ENCODE measurements around the gene PNMA8C.
"Not testable (repeated sequence)": the region's sequence is repeated elsewhere in the genome, so short reads cannot be mapped to it uniquely, and the experiment has no call there.

The PNMA8C gene

DNA sequence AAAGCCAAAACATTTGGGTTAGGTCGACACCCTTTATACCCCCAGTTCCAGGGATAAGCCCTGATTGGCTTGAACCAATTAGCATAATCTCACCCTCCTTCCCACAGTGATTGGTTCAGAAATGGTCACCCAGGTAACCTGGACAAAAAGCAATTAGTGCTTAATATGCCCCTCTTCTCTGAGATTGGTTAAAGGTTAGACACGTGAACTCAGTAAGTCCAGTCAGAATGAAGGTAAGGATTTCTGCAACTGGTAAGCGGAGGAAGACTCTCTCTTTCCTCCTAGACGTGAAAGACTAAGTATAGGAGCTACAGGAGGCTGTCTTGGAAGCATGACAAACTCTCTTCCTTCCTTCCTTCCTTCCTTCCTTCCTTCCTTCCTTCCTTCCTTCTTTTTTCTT, 1.3 kb upstream of the PNMA8C start:
- no peaks in the 10 kb centered on the region for H3K36me3 Mint-ChIP-seq
- H3K9me3 Mint-ChIP-seq (ENCODE audit: low read depth), result no peaks in the 10 kb centered on the region
- H3K4me3 Mint-ChIP-seq, result peak overlapping the region; percentile 7
- H3K4me1 Mint-ChIP-seq (ENCODE audit: low read depth), result peaks cover 23% of the 10 kb centered on the region
- no peak overlapping the region for H3K27ac Mint-ChIP-seq
- H3K27me3 Mint-ChIP-seq, result peaks cover 47% of the 10 kb centered on the region

DNA sequence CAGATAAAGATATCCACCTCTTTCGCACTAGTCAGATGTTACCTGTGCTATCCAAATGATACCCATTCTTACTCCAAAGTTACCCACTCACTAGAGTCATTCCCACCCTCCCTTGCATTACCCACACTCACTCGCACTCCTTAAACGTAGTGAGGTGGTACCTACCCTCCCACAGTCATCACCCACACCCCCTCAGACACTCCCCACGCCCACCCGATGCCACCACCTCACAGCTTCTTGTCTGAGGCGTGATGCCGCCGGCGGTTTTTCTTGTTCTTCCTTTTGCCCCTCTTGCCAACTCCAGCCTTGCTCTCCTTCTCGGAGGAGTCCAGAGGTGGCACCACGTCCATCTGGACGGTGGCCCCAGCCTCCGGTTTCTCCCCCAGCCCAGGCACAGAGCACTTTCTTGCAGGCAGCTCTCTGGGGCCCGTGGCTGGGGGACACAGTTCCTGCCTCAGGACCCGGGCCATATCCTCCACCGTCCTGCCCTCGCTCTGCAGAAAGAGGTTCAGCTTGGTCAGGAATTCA, 1.2 kb downstream of the PNMA8C start:
- Mint-ChIP-seq H3K36me3 (no peaks in the 10 kb centered on the region), H3K9me3 (ENCODE audit: low read depth) (no peaks in the 10 kb centered on the region), H3K4me1 (ENCODE audit: low read depth) (peaks cover 23% of the 10 kb centered on the region)

DNA sequence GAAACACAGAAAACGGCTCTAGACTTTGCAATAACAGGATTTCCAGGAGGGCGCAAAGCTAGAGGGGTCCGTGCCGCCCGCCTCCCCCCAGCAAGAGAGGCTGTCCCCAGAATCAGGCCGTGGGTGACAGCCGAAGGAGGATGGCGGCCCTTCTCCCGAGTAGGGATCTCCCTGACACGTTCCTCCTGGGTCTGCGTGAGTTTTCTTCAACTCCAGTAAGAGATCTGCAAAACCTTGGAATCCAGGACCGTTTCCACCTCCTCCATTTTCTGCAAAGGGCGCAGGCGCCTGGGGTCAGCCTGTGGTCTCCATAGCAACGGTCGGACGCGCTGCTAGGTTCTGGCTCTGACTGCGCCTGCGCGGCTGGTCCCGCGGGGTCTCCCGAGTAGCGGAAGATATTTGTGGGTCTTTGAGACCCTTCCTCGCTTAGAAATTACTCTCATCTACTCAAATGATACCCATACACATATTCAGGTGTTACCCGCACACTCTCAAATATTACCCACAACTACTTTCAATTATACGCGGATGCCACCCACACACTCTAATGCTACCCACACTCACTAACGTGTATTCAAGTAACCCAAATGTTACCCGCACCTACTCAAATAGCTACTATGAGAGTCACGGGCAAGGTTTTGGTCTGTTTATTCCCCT, 2.1 kb downstream of the PNMA8C start:
- Mint-ChIP-seq H3K4me3 (peak overlapping the region; percentile 61), H3K9me3 (ENCODE audit: low read depth) (no peaks in the 10 kb centered on the region), H3K27me3 (peaks cover 47% of the 10 kb centered on the region), H3K4me1 (ENCODE audit: low read depth) (peaks cover 23% of the 10 kb centered on the region), H3K36me3 (no peaks in the 10 kb centered on the region), H3K27ac (no peak overlapping the region)

More for the DNA sequence above, 1.2 kb downstream of the PNMA8C start:
- H3K27ac Mint-ChIP-seq, result no peak overlapping the region
- peak overlapping the region; percentile 61 for H3K4me3 Mint-ChIP-seq
- H3K27me3 Mint-ChIP-seq, result peaks cover 50% of the 10 kb centered on the region

DNA sequence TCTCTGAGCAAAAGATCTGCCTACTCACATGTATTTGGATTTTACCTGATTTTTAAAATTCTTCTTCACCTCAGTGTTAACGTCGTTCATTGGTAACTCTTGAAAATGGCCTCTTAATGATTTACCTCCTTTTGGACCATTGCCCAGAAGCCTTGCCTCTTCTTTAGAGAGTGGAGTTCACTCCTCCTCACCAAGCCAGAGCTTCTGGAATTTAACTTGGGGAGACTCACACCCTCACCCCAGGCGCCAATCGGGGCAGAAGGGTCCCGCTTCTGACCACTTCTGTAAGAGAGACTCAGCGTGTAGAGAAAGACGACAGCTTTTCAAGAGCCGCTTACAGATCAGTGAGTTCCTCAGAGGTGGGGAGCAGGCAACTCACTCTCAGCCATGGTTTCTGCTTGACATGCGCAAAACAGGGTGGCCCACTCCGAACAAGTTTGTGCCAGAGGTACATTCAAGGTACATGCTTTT, 2.7 kb downstream of the PNMA8C start:
- Mint-ChIP-seq H3K4me3 (peak overlapping the region; percentile 61), H3K36me3 (no peaks in the 10 kb centered on the region), H3K27me3 (peaks cover 44% of the 10 kb centered on the region), H3K9me3 (ENCODE audit: low read depth) (no peaks in the 10 kb centered on the region), H3K4me1 (ENCODE audit: low read depth) (peaks cover 23% of the 10 kb centered on the region), H3K27ac (no peak overlapping the region)

DNA sequence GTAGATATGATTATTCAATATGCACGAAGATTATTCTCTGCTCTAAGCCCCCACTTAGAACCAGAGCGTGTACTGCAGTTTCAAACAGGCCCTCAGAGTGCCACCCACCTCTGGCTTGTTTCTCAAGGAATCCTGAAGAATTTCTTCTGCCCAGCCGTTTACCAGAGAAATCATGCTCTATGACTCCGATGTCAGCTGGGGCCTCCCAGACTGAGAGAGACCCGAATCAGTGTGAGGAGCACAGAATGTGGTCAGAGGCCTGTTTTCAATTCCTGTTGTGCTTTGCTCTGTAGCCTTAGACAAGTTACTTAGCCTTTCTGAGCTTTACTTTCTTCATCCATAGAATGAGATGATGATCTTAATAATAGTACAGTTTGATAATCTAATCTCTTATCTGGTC, 5.5 kb downstream of the PNMA8C start:
- H3K4me3 Mint-ChIP-seq, result no peak overlapping the region
- no peaks in the 10 kb centered on the region for H3K9me3 Mint-ChIP-seq (ENCODE audit: low read depth)
- no peak overlapping the region for H3K27ac Mint-ChIP-seq
- H3K4me1 Mint-ChIP-seq (ENCODE audit: low read depth), result peaks cover 15% of the 10 kb centered on the region
- peaks cover 31% of the 10 kb centered on the region for H3K27me3 Mint-ChIP-seq
- H3K36me3 Mint-ChIP-seq, result no peaks in the 10 kb centered on the region

DNA sequence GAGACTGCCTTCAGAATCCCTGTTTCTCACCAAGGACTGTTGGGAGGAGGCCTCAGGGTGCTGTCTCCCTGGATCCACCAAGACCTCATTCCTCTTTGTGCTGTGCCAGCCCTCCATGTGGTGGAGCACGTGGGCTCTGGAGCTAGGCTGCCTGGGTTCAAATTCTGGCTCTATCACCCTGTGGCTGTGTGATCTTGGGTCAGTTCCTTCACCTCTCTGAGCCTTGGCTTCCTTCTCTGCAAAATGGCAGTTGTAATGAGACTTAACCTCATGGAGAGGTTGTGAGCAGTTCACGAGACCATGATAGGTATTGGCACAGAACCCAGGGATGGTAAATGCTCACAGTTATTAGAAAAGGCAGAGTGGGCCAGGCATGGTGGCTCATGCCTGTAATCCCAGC, 6.4 kb downstream of the PNMA8C start:
- H3K27me3 Mint-ChIP-seq, result peaks cover 30% of the 10 kb centered on the region
- no peaks in the 10 kb centered on the region for H3K9me3 Mint-ChIP-seq (ENCODE audit: low read depth)

DNA sequence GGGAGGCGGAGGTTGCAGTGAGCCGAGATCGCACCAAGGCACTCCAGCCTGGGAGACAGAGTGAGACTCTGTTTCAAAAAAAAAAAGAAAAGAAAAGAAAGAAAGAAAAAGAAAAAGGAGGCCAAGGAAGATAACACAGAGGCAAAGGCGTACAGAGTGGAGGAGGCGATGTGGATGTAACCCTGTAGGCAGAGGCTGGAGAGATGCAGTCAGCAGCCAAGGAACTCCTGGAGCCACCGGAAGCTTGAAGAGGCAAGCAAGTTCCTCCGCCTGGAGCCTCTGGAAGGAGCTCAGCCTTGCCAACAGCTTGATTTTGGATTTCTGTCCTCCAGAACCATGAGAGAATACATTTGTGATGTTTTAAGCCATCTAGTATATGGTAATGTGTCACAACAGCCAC, 8.7 kb downstream of the PNMA8C start:
- no peaks in the 10 kb centered on the region for H3K36me3 Mint-ChIP-seq
- H3K4me3 Mint-ChIP-seq, result no peak overlapping the region
- H3K27ac Mint-ChIP-seq, result no peak overlapping the region
- H3K27me3 Mint-ChIP-seq, result peaks cover 25% of the 10 kb centered on the region
- no peaks in the 10 kb centered on the region for H3K9me3 Mint-ChIP-seq (ENCODE audit: low read depth)
- H3K4me1 Mint-ChIP-seq (ENCODE audit: low read depth), result peaks cover 4% of the 10 kb centered on the region

More for the DNA sequence above, 6.4 kb downstream of the PNMA8C start:
- Mint-ChIP-seq H3K4me3 (no peak overlapping the region), H3K4me1 (ENCODE audit: low read depth) (peaks cover 12% of the 10 kb centered on the region), H3K36me3 (no peaks in the 10 kb centered on the region), H3K27ac (no peak overlapping the region)

DNA sequence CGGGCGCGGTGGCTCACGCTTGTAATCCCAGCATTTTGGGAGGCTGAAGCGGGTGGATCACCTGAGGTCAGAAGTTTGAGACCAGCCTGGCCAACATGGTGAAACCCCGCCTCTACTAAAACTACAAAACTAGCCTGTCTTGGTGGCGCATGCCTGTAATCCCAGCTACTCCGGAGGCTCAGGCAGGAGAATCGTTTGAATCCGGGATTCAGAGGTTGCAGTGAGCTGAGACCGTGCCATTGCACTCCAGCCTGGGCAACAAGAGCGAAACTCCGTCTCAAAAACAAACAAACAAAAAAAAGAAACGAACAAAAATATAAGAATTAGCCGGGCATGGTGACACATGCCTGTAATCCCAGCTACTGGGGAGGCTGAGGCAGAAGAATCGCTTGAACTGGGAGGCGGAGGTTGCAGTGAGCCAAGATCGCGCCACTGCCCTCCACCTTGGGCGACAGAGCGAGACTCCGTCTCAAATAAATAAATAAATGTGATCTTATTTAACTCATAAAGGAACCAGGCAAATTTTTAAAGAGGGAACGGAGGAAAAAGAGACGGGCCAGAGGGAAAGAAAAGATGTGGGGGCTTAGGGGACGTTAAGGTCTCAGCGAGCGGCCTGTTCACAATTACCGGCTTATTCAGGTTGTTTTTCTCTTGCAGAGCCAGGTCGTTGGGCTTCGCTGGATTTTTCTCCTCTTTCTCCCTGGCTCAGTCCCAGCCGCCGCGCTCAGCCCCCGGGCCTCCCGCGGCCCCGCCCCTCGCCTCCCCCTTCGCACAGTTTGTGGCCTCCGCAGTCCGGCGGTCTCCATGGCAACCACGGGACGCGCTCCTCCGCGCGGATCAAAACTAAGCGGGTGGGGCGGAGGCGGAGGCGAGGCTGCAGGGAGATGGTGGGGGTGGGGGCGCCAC, 12.7 kb downstream of the PNMA8C start:
- not testable (repeated sequence) for H3K9me3 Mint-ChIP-seq (ENCODE audit: low read depth); H3K27ac Mint-ChIP-seq; H3K4me3 Mint-ChIP-seq; H3K36me3 Mint-ChIP-seq
- peaks cover 12% of the 10 kb centered on the region for H3K4me1 Mint-ChIP-seq (ENCODE audit: low read depth)
- peaks cover 29% of the 10 kb centered on the region for H3K27me3 Mint-ChIP-seq

DNA sequence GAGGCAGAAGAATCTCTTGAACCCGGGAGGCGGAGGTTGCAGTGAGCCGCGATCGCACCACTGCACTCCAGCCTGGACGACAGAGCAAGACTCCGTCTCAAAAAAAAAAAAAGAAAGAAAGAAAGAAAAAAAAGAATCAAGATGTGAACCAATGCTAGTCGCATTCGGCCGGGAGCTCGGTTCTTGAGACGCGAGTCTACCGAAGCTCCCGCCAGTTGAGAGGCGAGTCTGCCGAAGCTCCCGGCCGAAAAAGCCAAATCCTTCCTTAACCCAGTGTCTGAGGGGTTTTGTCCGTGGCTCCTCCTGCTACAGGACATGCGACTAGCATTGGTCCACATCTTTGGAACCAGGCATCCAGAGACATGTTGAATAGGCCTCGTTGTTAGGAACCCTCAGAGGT, 13.8 kb downstream of the PNMA8C start:
- not testable (repeated sequence) for H3K36me3 Mint-ChIP-seq; H3K27ac Mint-ChIP-seq; H3K4me3 Mint-ChIP-seq; H3K9me3 Mint-ChIP-seq (ENCODE audit: low read depth)
- peaks cover 33% of the 10 kb centered on the region for H3K27me3 Mint-ChIP-seq
- H3K4me1 Mint-ChIP-seq (ENCODE audit: low read depth), result peaks cover 12% of the 10 kb centered on the region

DNA sequence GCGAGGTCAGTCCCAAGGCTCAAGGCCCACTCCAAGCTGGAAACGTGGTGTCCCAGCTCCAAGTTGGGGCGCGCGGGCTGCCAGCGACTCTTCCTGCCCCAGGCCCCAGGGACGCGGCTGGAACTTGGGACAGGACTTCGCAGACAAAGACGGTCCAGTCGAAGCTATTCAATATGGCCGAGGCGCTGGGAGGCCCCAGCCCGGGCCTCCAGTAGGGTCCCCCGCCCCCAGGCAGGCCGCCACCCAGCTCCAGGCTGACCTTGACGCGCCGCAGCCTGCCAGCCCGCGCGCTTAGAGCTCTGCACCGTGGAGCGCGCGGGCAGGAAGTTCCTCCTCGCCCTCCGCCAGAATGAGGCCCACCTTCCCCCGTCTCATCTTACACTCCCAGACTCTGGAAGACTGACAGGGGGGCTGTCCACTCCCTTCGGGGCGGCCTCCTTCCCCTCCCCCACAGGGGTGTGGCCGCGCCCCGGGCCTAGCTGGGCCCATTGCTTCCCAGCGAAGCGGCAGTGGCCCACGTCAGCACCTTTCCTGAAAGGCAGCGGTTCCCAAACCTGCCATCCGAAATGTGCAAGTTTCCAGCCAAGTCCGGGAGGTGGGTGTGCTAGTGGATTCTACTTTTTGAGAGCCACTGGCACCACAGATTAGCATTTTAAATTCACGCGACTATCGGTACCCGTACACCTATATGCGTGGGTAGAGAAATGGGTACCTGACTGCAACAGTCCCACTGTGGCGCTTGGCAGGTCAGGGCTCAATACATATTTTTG, 15.3 kb downstream of the PNMA8C start, which contains the start of gene CCDC8:
CCDC8 (minus strand) TSS at position 303 of the 770 bp plus-strand sequence. CDS start 754 bp downstream, outside the sequence.
- H3K4me1 Mint-ChIP-seq (ENCODE audit: low read depth), result peaks cover 14% of the 10 kb centered on the region
- no peak within 1 kb of the TSS for H3K27ac Mint-ChIP-seq
- H3K27me3 Mint-ChIP-seq, result peaks cover 36% of the 10 kb centered on the region
- H3K4me3 Mint-ChIP-seq, result peak within 1 kb of the TSS; percentile 3
- no peaks in the 10 kb centered on the region for H3K36me3 Mint-ChIP-seq
- no peaks in the 10 kb centered on the region for H3K9me3 Mint-ChIP-seq (ENCODE audit: low read depth)

DNA sequence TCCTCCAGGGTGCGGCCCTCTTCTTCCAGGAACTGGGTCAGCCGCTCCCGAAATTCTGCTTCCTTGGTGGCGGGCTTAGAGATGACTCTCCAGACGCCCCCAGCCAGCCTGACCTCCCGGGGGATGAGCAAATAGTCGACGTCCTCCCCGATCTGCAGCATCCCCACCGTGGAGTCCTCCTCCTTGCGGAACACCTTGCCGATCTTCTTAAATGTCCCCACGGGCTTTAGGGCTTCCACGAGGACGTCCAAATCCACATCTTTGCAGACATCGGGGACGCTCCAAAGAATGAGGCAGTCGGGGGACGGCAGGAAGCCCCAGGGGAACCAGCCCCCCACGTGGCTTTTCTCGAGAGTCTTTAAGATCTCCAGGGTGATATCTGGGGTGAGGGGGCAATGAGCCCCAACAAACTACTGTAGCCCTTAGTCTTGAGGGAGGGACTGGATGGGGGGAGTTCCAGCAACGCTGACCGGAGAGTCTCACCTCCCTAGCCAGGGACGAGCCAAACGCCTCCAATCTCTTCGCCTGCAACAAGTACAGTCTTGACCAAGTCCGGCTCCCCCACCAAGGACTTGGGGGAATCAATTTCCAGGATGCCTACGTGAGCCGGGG, 16.0 kb downstream of the PNMA8C start:
- H3K4me1 Mint-ChIP-seq (ENCODE audit: low read depth), result peaks cover 18% of the 10 kb centered on the region
- H3K4me3 Mint-ChIP-seq, result peak overlapping the region; percentile 3
- H3K27ac Mint-ChIP-seq, result no peak overlapping the region
- peaks cover 42% of the 10 kb centered on the region for H3K27me3 Mint-ChIP-seq
- H3K36me3 Mint-ChIP-seq, result no peaks in the 10 kb centered on the region
- no peaks in the 10 kb centered on the region for H3K9me3 Mint-ChIP-seq (ENCODE audit: low read depth)

DNA sequence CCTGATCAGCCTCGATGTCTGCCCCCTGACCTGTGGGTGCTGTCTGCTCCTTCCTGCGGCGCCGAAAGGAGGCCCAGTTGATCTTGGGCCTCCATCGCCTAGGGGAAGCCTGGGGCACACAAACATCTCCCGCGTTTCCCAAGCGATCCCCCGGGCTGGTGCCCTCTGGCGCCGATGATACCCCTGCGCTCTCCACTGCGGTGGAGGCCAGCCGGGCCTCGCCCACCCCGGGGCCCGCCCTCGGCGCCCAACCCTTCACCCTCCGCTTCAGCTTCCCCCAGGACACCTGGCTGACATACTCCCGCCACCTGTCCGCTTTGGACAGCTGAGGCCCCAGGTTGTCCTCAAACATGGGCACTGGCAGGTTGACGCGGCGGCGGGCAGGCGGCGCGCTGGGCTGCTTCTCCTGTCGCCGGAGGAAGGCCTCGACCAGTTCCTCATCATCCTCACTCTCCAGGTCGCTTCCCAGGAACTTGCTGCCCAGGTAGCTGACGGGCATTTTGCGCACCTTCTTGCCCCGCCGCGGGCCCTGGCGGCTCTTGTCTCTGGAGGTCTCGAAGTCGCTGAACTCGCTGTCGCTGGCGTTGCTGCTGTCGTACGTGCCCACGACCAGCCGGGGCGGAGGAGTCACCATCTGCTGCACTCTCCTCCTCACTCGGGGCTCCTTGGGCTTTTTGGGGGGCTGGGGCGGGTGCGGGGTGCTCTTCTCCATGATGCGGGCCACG, 16.6 kb downstream of the PNMA8C start:
- Mint-ChIP-seq H3K36me3 (no peaks in the 10 kb centered on the region), H3K4me3 (no peak overlapping the region), H3K27me3 (peaks cover 45% of the 10 kb centered on the region), H3K4me1 (ENCODE audit: low read depth) (peaks cover 18% of the 10 kb centered on the region), H3K27ac (no peak overlapping the region), H3K9me3 (ENCODE audit: low read depth) (no peaks in the 10 kb centered on the region)

DNA sequence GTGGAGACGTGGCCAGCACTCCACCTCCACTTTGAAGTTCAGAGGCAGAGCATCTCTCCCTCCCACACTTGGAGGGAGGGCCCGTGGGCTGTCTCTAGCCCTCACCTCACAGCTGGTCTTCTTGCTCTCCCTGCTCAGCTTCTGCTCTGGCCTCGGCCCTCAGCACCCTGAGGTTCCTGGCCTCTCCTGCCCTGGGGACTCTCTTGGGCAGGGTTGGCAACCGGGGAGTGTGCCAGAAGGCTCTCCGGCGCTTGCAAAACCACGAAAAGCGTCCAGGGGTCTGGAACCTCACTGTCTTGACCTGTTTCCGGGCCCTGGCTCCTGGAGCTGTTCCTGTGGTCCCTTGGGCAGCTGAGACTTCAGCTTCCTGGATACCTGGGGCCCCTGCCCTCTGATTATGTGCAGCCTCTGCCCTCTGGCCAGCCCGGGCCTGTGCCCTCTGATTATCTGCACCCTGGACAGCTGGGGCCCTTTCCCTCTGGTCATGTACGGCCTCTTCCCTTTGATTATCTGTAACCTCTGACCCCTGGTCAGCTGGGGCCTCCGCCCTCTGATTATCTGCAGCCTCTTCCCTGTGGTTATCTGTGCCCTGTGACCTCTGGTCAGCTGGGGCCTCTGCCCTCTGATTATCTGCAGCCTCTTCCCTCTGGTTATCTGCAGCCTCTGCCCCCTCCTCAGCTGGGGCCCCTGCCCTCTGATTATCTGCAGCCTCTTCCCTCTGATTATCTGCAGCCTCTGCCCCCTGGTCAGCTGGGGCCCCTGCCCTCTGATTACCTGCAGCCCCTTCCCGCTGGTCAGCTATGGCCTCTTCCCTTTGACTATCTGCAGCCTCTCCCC, 17.4 kb downstream of the PNMA8C start:
- no peaks in the 10 kb centered on the region for H3K36me3 Mint-ChIP-seq
- peaks cover 18% of the 10 kb centered on the region for H3K4me1 Mint-ChIP-seq (ENCODE audit: low read depth)
- H3K27me3 Mint-ChIP-seq, result peaks cover 44% of the 10 kb centered on the region
- H3K27ac Mint-ChIP-seq, result no peak overlapping the region
- no peaks in the 10 kb centered on the region for H3K9me3 Mint-ChIP-seq (ENCODE audit: low read depth)
- no peak overlapping the region for H3K4me3 Mint-ChIP-seq
